H7 (cell line): ENCODE measurements around the gene RABGAP1L. TPM values are rescaled to one million over a fixed set of nuclear protein-coding genes. Genes with fewer than 3 reads are reported as not detected.

Experiments
- DNase-seq: peaks from one replicate; pipeline ENCODE4 v3.0.0; 2012
- H3K27me3 ChIP-seq: 2 replicates; pipeline ENCODE4 v1.6.0; 2011; ENCODE audit warnings: mild to moderate bottlenecking, low read length; ENCODE audit not compliant: control insufficient read depth, insufficient read depth
- H3K36me3 ChIP-seq: replicated peaks from 2 replicates; pipeline ENCODE4 v1.5.1; 2011; ENCODE audit warnings: low read length; ENCODE audit not compliant: control insufficient read depth, insufficient read depth
- H3K4me3 ChIP-seq: 2 replicates; pipeline ENCODE4 v1.5.1; 2011; ENCODE audit warnings: low read depth, mild to moderate bottlenecking, control low read depth, low read length, moderate library complexity; ENCODE audit not compliant: insufficient read depth
- total RNA-seq: library from RNA; depleted of rRNA; stranded (reverse); fragments of >200 nt; shearing (Covaris generic); gene quantifications from 2 replicates; pipeline ENCODE4 v1.2.3, GENCODE V29; 2014

The RABGAP1L gene
- total RNA-seq, 1 experiment from 2014 or later, result 31.9 TPM

DNA sequence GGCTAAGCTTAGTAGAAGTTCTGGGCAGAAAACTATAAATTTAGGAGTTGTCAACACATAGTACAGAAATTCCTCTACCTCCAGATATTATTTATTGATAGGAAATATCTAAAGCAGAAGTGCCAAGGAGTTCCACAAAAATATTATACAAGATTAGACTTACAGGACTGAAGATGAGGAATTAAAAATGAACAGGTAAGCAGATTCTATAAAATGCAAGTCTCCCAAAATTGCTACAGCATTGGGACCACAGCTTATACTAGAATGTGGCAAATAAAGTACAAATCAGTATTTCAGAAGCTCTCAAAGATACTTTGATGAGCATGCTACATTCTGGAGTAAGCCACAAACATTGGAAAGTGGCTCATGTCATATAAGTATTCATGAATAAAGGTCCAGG lies 790.3 kb downstream of the RABGAP1L start:
- DNase-seq, result no peak
- no peak overlapping the region for H3K4me3 ChIP-seq
- H3K36me3 ChIP-seq, result no peaks in the 10 kb centered on the region
- H3K27me3 ChIP-seq, result no peaks in the 10 kb centered on the region

DNA sequence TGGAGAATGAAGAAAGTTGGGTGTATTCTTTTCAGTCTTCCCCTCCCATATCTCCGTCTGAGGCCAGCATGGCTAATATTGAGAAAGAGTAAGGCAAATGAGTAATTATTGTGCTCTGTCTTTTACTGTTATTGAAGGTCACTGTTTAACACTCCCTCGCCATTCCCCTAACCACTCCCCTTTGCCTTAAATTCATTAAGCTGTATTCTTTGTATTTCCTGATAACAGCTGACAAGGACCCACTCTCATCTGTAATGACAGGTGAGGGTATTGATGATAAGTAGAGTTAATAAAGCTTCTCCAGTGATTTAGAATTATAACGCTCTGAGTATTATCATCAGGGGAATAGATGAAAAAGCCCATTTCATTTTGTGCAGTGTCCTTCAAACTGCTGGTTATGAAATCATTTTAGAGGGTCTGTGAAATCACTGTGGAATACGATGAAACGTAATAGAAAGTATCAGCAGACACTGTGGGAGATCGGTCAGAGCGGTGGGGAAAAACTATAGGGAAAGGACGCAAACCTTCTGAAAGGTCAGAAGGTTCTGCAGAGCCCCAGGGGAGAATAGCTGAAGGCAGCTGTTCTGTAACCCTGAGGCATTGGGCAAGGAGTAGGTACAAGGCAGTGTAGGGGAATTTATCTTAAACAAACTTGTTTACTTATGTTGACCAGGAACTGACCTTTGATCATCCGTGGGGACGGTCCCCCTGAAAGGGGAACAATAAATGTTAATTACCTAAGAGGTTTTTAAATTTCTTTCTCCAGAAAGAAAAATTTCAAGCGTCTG lies 794.2 kb downstream of the RABGAP1L start:
- no peak for DNase-seq
- Histone ChIP-seq H3K27me3 (no peaks in the 10 kb centered on the region), H3K4me3 (no peak overlapping the region), H3K36me3 (peaks cover 2% of the 10 kb centered on the region)

GRCh38 chr1:174954073-174954460 lies 794.7 kb downstream of the RABGAP1L start:
- DNase-seq, result no peak
- Histone ChIP-seq H3K27me3 (no peaks in the 10 kb centered on the region), H3K4me3 (no peak overlapping the region), H3K36me3 (peaks cover 3% of the 10 kb centered on the region)

DNA sequence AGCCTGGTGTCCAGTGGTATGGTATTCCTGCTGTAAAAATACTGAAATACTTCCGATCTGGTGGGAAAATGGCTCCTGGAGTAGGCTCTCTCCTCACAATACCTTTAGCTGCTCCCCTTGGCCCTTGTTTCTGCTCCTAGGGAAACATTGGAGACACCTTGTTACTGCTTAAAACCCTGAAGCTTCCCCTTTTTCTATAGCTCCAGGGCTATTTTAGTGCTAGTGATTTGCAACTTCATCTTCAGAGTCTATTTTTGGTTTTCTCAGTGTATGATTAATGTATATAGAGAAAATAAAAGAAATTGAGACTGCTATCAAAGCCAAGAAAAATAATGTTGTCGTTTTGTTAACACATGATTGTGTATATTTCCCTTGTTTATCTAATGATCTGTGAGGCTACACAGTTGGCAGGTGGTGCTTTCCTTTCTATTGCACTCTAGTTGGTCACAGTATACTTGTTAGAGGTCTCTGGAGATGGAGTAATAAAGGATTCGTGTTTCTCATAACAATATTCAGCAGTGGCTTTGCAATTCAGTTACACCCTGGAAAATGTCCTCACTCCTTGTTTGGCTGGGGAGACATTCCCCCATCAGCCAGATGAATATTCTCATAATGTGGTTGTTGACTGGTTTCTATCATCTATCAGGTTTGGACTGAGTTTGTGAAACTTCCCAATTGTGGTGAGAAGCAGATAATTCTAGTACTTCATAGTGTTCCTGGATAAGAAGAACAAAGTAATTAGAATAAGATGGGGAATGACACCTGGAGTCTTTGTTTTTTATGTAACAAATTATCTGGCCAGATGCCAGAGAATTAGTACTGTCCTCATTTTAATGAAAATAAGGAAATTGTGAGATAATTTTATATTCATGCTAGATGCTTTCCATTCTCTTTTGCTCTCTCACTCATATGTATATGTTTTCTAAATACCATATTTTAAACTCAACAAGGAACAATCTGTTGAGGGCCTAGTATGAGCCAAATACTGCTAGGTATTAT lies 795.6 kb downstream of the RABGAP1L start:
- no peaks in the 10 kb centered on the region for H3K27me3 ChIP-seq

DNA sequence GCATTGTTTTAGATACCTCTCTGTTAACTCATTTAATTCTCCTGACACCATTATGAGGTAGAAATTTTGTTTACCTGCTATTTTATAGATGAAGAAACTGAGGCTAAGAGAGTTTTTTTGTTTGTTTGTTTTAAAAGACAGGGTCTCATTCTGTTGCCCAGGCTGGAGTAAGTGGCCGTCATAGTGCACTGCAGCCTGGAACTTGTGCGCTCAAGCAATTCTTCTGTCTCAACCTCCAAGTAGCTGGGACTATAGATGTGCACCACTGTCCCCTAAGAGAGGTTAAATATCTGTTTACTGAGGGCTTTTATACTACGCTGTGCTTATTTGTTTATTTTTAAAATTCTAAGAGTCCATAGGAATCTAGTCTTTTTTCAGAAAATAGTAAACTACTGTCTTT lies 796.8 kb downstream of the RABGAP1L start:
- H3K4me3 ChIP-seq, result no peak overlapping the region
- peaks cover 3% of the 10 kb centered on the region for H3K36me3 ChIP-seq
- no peaks in the 10 kb centered on the region for H3K27me3 ChIP-seq
- DNase-seq, result no peak

More for the DNA sequence above, 795.6 kb downstream of the RABGAP1L start:
- DNase-seq, result no peak
- Histone ChIP-seq H3K4me3 (no peak overlapping the region), H3K36me3 (peaks cover 3% of the 10 kb centered on the region)

DNA sequence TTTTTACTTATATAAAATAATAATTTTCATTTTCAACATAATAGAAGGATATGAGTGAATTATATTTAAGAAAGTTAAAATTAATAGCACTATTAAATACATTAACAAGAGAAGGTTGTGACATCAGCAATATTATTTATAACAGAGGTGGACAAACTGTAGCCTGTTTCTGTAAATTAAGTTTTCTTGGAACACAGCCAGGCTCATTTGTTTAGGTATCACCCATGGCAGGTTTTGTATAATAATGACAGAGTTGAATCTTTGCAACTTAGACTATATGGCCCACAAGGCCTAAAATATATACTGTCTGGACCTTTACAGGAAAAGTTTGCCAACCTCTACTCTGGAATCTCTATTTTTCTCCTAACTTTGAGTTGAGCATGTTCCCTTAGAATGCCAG lies 797.7 kb downstream of the RABGAP1L start:
- no peak for DNase-seq
- H3K4me3 ChIP-seq, result no peak overlapping the region
- no peaks in the 10 kb centered on the region for H3K27me3 ChIP-seq
- H3K36me3 ChIP-seq, result peaks cover 3% of the 10 kb centered on the region

DNA sequence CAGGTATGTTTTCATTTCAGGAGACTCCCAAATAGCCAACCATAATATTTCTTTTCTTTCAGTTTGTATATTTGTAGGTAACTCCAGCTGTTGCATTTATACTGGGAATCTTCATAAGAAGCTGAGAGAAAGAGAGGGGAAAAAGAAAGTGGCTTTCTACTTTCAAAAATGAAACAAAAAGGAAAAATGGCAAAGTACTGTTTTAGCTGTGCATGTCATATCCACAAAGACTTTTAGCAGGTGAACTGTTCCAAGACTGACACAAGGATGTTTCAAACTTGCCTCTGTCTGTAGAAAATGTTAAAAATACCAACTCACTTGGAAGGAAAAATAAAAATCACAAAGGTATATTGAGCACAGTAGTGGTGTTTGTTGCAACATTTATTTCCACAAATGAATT lies 798.5 kb downstream of the RABGAP1L start:
- Histone ChIP-seq H3K4me3 (no peak overlapping the region), H3K27me3 (no peaks in the 10 kb centered on the region), H3K36me3 (peaks cover 3% of the 10 kb centered on the region)
- no peak for DNase-seq

DNA sequence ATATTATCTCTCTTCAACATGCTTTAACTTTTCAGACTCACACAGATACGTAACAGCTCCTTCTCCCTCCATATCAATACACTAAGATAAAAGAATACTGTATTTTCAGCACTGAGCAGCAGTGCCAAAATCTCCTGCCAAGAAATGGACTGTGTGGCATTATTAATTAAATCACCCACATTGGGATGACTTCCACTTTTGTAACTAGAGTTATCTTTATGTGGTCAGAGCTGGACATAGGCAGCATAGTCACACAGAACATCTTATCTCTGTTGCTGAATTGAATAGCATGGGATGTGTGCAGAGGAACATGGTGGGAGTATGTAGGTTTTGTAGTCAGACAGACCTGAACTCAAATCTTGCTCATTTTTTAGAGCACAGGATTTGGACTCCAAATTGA lies 799.1 kb downstream of the RABGAP1L start:
- no peaks in the 10 kb centered on the region for H3K27me3 ChIP-seq
- no peak for DNase-seq
- H3K36me3 ChIP-seq, result peaks cover 3% of the 10 kb centered on the region
- no peak overlapping the region for H3K4me3 ChIP-seq

- no peaks in the 10 kb centered on the region for H3K27me3 ChIP-seq
- H3K4me3 ChIP-seq, result no peak overlapping the region
- peaks cover 3% of the 10 kb centered on the region for H3K36me3 ChIP-seq
- no peak for DNase-seq
Measured at GRCh38 chr1:174960362-174960761, 801.0 kb downstream of the RABGAP1L start.

GRCh38 chr1:174963529-174964125 lies 804.3 kb downstream of the RABGAP1L start:
- H3K4me3 ChIP-seq, result no peak overlapping the region
- DNase-seq, result no peak
- H3K36me3 ChIP-seq, result no peaks in the 10 kb centered on the region; the same call in 1 of the 2 replicates
- no peaks in the 10 kb centered on the region for H3K27me3 ChIP-seq

- no peak for DNase-seq
- Histone ChIP-seq H3K27me3 (no peaks in the 10 kb centered on the region), H3K36me3 (peaks cover 3% of the 10 kb centered on the region; the same call in 1 of the 2 replicates), H3K4me3 (no peak overlapping the region)
Measured at GRCh38 chr1:174964261-174964971, 805.1 kb downstream of the RABGAP1L start.

GRCh38 chr1:174964972-174965361 lies 805.6 kb downstream of the RABGAP1L start:
- no peak for DNase-seq
- Histone ChIP-seq H3K4me3 (no peak overlapping the region), H3K27me3 (no peaks in the 10 kb centered on the region), H3K36me3 (peaks cover 4% of the 10 kb centered on the region)

GRCh38 chr1:174965362-174966007 lies 806.2 kb downstream of the RABGAP1L start:
- Histone ChIP-seq H3K27me3 (no peaks in the 10 kb centered on the region), H3K36me3 (peaks cover 5% of the 10 kb centered on the region), H3K4me3 (no peak overlapping the region)
- no peak for DNase-seq
